Femur (tissue), 1 donor: ENCODE results near the gene KRTAP5-11.
"Not testable (repeated sequence)": the region's sequence is repeated elsewhere in the genome, so short reads cannot be mapped to it uniquely, and the experiment has no call there.

Source experiments
- DNase-seq: peaks from one replicate; pipeline ENCODE4 v3.0.0-alpha.2; 2017

KRTAP5-11 gene

GRCh38 chr11:71580057-71581003 lies 2.3 kb downstream of the KRTAP5-11 start:
- peak; percentile 68 for DNase-seq

GRCh38 chr11:71579513-71579912 lies 3.2 kb downstream of the KRTAP5-11 start:
- not testable (repeated sequence) for DNase-seq

GRCh38 chr11:71577469-71578004 lies 5.1 kb downstream of the KRTAP5-11 start:
- DNase-seq = no peak

- not testable (repeated sequence) for DNase-seq
Observed at GRCh38 chr11:71576688-71577465, 5.8 kb downstream of the KRTAP5-11 start.

GRCh38 chr11:71575723-71576424 lies 6.8 kb downstream of the KRTAP5-11 start:
- no peak for DNase-seq

- no peak for DNase-seq
Observed at GRCh38 chr11:71574418-71574817, 8.3 kb downstream of the KRTAP5-11 start.

GRCh38 chr11:71572811-71573210 lies 9.9 kb downstream of the KRTAP5-11 start:
- DNase-seq = no peak

GRCh38 chr11:71571101-71571850 lies 11.4 kb downstream of the KRTAP5-11 start:
- DNase-seq = not testable (repeated sequence)

- peak; percentile 48 for DNase-seq
Observed at GRCh38 chr11:71568704-71569349, 13.8 kb downstream of the KRTAP5-11 start.

- not testable (repeated sequence) for DNase-seq
Observed at GRCh38 chr11:71567633-71568032, 15.0 kb downstream of the KRTAP5-11 start.

GRCh38 chr11:71566626-71567599 lies 15.8 kb downstream of the KRTAP5-11 start:
- not testable (repeated sequence) for DNase-seq

- no peak for DNase-seq
Observed at GRCh38 chr11:71566081-71566620, 16.5 kb downstream of the KRTAP5-11 start.

- no peak for DNase-seq
Observed at GRCh38 chr11:71565263-71565662, 17.4 kb downstream of the KRTAP5-11 start, which contains the start of gene KRTAP5-10. TSS of gene KRTAP5-10 (plus strand) at chr11:71565563. CDS start at chr11:71565588, 25 bp downstream.

- no peak for DNase-seq
Observed at GRCh38 chr11:71564430-71564829, 18.2 kb downstream of the KRTAP5-11 start.

GRCh38 chr11:71563406-71563805 lies 19.3 kb downstream of the KRTAP5-11 start:
- DNase-seq = peak; percentile 17

GRCh38 chr11:71562120-71562519 lies 20.6 kb downstream of the KRTAP5-11 start:
- peak; percentile 4 for DNase-seq

- DNase-seq = no peak
Observed at GRCh38 chr11:71558996-71559395, 23.7 kb downstream of the KRTAP5-11 start.

GRCh38 chr11:71557257-71557656 lies 25.4 kb downstream of the KRTAP5-11 start:
- no peak for DNase-seq

GRCh38 chr11:71556018-71556417 lies 26.7 kb downstream of the KRTAP5-11 start:
- peak; percentile 1 for DNase-seq

- DNase-seq = peak; percentile 10
Observed at GRCh38 chr11:71555508-71555907, 27.2 kb downstream of the KRTAP5-11 start.
